CD4-positive, alpha-beta T cell (primary cell): ENCODE measurements around the gene CDH4. TPM values are rescaled to one million over a fixed set of nuclear protein-coding genes. Genes with fewer than 3 reads are reported as not detected.

Source experiments
- ATAC-seq: fragments of 200-7000 bp; cut with Tn5 transposase; one replicate; pipeline ENCODE4 v1.10.0; 2022; ENCODE audit warnings: mild to moderate bottlenecking; ENCODE audit not compliant: poor library complexity
- CTCF ChIA-PET: fragments of 350-600 bp; sonication (Branson Sonifier 250); formaldehyde crosslinking; loops from one replicate; lab custom pipeline; 2021; ENCODE audit warnings: antibody characterized with exemption, inconsistent platforms; lab: Charles Lee
- POLR2A ChIA-PET: fragments of 350-600 bp; sonication (Branson Sonifier 250); formaldehyde crosslinking; loops from one replicate; lab custom pipeline; 2021; ENCODE audit warnings: antibody characterized with exemption, inconsistent platforms; lab: Charles Lee
- DNase-seq, 14 experiments: peaks; one replicate each; pipeline ENCODE4 v3.0.0-alpha.2; 2013 to 2020; ENCODE audit warnings: mixed read lengths in 2 of 14
- H3K27ac ChIP-seq, 2 donors: one replicate each; pipeline versions ENCODE4 v1.5.1 to v1.7.0; 2013; ENCODE audit warnings: low read length in 2 of 2, low read depth in 1 of 2, mild to moderate bottlenecking in 1 of 2
- H3K27me3 ChIP-seq, 2 experiments: 1 replicate in 1 of 2; 2 replicates in 1 of 2; pipeline versions ENCODE4 v1.6.1 to v1.7.0; 2013; ENCODE audit warnings: low read length in 2 of 2, control low read depth in 1 of 2, mild to moderate bottlenecking in 1 of 2, moderate library complexity in 1 of 2; ENCODE audit not compliant: insufficient read depth in 2 of 2, control insufficient read depth in 1 of 2
- H3K36me3 ChIP-seq: one replicate; pipeline ENCODE4 v1.6.1; 2013; ENCODE audit warnings: low read length, control low read depth; ENCODE audit not compliant: insufficient read depth
- H3K4me1 ChIP-seq: one replicate; pipeline ENCODE4 v1.6.1; 2013; ENCODE audit warnings: low read length, control low read depth; ENCODE audit not compliant: insufficient read depth
- H3K4me3 ChIP-seq: one replicate; pipeline ENCODE4 v1.5.1; 2013; ENCODE audit warnings: mild to moderate bottlenecking, low read length, moderate library complexity
- H3K9me3 ChIP-seq, 2 experiments: 1 replicate in 1 of 2; 2 replicates in 1 of 2; pipeline versions ENCODE4 v1.6.1 to v1.7.0; 2013; ENCODE audit warnings: low read length in 2 of 2, mild to moderate bottlenecking in 2 of 2, control low read depth in 1 of 2, moderate library complexity in 1 of 2; ENCODE audit not compliant: control insufficient read depth in 1 of 2, insufficient read depth in 1 of 2
- H3K27ac Mint-ChIP-seq: one replicate; pipeline ENCODE4 v1.8.0; 2020; ENCODE audit warnings: mixed read lengths
- H3K27me3 Mint-ChIP-seq: one replicate; pipeline ENCODE4 v1.8.0; 2021; ENCODE audit warnings: mixed read lengths
- H3K36me3 Mint-ChIP-seq: one replicate; pipeline ENCODE4 v1.8.0; 2021; ENCODE audit warnings: low read depth, mixed read lengths
- H3K4me1 Mint-ChIP-seq: one replicate; pipeline ENCODE4 v1.8.0; 2021; ENCODE audit warnings: low read depth, mixed read lengths
- H3K4me3 Mint-ChIP-seq: one replicate; pipeline ENCODE4 v1.8.0; 2020; ENCODE audit warnings: mild to moderate bottlenecking, mixed read lengths
- H3K9me3 Mint-ChIP-seq: one replicate; pipeline ENCODE4 v1.8.0; 2020; ENCODE audit warnings: mixed read lengths
- intact Hi-C, 2 experiments: fragments of 100-400 bp; cut with DNase I in 1 of 2; cut with micrococcal nuclease in 1 of 2; formaldehyde crosslinking; loops; one replicate each; pipeline versions ENCODE4 v1.15.1 to v1.9.0; 2023 to 2025; cut with DNase I, micrococcal nuclease
- total RNA-seq, 174 experiments: library from RNA in 2 of 174; stranded (reverse) in 2 of 174; gene quantifications; one replicate each; pipeline ENCODE4 v1.2.3 and lab custom pipeline; 2021 to 2026
- TF ChIP-seq, protein P1 (sequence below): fragments of 200-600 bp; IDR thresholded peaks from one replicate; pipeline ENCODE4 v1.8.0; 2022; ENCODE audit warnings: antibody characterized with exemption, mild to moderate bottlenecking

The CDH4 gene
- total RNA-seq, 2 experiments from 2014 or later = 0.11 TPM

- ChIA-PET POLR2A (no interaction called here), CTCF (no interaction called here)
- no peak for DNase-seq
- Histone ChIP-seq H3K27me3 (no peaks in the 10 kb centered on the region), H3K9me3 (peaks cover 0 to 38% of the 10 kb centered on the region in 2 experiments), H3K27ac (no peak overlapping the region), H3K36me3 (no peaks in the 10 kb centered on the region), H3K4me1 (no peaks in the 10 kb centered on the region), H3K4me3 (no peak overlapping the region)
- H3K27ac Mint-ChIP-seq = no peak overlapping the region
- intact Hi-C loops = no loop called here
- H3K27me3 Mint-ChIP-seq = no peaks in the 10 kb centered on the region
- ATAC-seq = no peak
- TF ChIP-seq, protein P1, sequence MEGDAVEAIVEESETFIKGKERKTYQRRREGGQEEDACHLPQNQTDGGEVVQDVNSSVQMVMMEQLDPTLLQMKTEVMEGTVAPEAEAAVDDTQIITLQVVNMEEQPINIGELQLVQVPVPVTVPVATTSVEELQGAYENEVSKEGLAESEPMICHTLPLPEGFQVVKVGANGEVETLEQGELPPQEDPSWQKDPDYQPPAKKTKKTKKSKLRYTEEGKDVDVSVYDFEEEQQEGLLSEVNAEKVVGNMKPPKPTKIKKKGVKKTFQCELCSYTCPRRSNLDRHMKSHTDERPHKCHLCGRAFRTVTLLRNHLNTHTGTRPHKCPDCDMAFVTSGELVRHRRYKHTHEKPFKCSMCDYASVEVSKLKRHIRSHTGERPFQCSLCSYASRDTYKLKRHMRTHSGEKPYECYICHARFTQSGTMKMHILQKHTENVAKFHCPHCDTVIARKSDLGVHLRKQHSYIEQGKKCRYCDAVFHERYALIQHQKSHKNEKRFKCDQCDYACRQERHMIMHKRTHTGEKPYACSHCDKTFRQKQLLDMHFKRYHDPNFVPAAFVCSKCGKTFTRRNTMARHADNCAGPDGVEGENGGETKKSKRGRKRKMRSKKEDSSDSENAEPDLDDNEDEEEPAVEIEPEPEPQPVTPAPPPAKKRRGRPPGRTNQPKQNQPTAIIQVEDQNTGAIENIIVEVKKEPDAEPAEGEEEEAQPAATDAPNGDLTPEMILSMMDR = no peak
- no peaks in the 10 kb centered on the region for H3K4me1 Mint-ChIP-seq
- no peaks in the 10 kb centered on the region for H3K36me3 Mint-ChIP-seq
- no peaks in the 10 kb centered on the region for H3K9me3 Mint-ChIP-seq
- H3K4me3 Mint-ChIP-seq = no peak overlapping the region
These were observed 383.8 kb downstream of the CDH4 start for GRCh38 chr20:61635721-61636455.

- no peak overlapping the region for H3K4me3 ChIP-seq
- H3K9me3 Mint-ChIP-seq = no peaks in the 10 kb centered on the region
- no peaks in the 10 kb centered on the region for H3K27me3 ChIP-seq
- no peaks in the 10 kb centered on the region for H3K4me1 ChIP-seq
- no peak overlapping the region for H3K4me3 Mint-ChIP-seq
- DNase-seq = no peak
- H3K9me3 ChIP-seq = peaks cover 0 to 38% of the 10 kb centered on the region in 2 experiments
- H3K36me3 ChIP-seq = no peaks in the 10 kb centered on the region
- intact Hi-C loops = no loop called here
- ChIA-PET POLR2A (no interaction called here), CTCF (no interaction called here)
- no peaks in the 10 kb centered on the region for H3K36me3 Mint-ChIP-seq
- no peak overlapping the region for H3K27ac ChIP-seq
- H3K27ac Mint-ChIP-seq = no peak overlapping the region
- no peaks in the 10 kb centered on the region for H3K27me3 Mint-ChIP-seq
- no peaks in the 10 kb centered on the region for H3K4me1 Mint-ChIP-seq
- TF ChIP-seq, protein P1 = no peak
- no peak for ATAC-seq
These were observed 384.6 kb downstream of the CDH4 start for GRCh38 chr20:61636531-61637116.

- Mint-ChIP-seq H3K4me1 (no peaks in the 10 kb centered on the region), H3K36me3 (no peaks in the 10 kb centered on the region), H3K27me3 (no peaks in the 10 kb centered on the region), H3K4me3 (no peak overlapping the region), H3K9me3 (no peaks in the 10 kb centered on the region), H3K27ac (no peak overlapping the region)
- TF ChIP-seq, protein P1 = no peak
- DNase-seq = no peak
- ATAC-seq = no peak
- CTCF ChIA-PET = no interaction called here
- intact Hi-C loops = no loop called here
- Histone ChIP-seq H3K9me3 (peaks cover 0 to 34% of the 10 kb centered on the region in 2 experiments), H3K4me1 (no peaks in the 10 kb centered on the region), H3K4me3 (no peak overlapping the region), H3K27ac (no peak overlapping the region), H3K36me3 (no peaks in the 10 kb centered on the region), H3K27me3 (no peaks in the 10 kb centered on the region)
- POLR2A ChIA-PET = no interaction called here
These were observed 386.9 kb downstream of the CDH4 start for GRCh38 chr20:61638802-61639585.
